Neural cell (in vitro differentiated cells): ENCODE data around the gene PDK2. TPM values are rescaled to one million over a fixed set of nuclear protein-coding genes. Genes with fewer than 3 reads are reported as not detected.

Experiments used
- H2AFZ ChIP-seq: fragments of 200-600, 300-800 bp; sonication (generic), shearing (Covaris generic); 2 replicates; pipeline ENCODE4 v1.6.0; 2014; ENCODE audit warnings: low read depth, mild to moderate bottlenecking, antibody characterized with exemption, low read length, moderate library complexity
- H3F3A ChIP-seq: fragments of 200-600 bp; shearing (Covaris generic); 2 replicates; pipeline ENCODE4 v1.6.1; 2016; ENCODE audit warnings: mild to moderate bottlenecking, moderate library complexity, mixed read lengths, antibody characterized with exemption, low read length; ENCODE audit not compliant: insufficient read depth, poor library complexity, severe bottlenecking
- H3K27ac ChIP-seq: fragments of 200-600, 300-800 bp; sonication (generic), shearing (Covaris generic); 2 replicates; pipeline ENCODE4 v1.5.1; 2014; ENCODE audit warnings: mild to moderate bottlenecking, low read length, moderate library complexity
- H3K27me3 ChIP-seq: fragments of 300-800, 200-600 bp; sonication (generic), shearing (Covaris generic); 2 replicates; pipeline ENCODE4 v1.6.0; 2014; ENCODE audit warnings: mild to moderate bottlenecking, low read depth, low read length, moderate library complexity; ENCODE audit not compliant: insufficient read depth
- H3K36me3 ChIP-seq: fragments of 300-800, 200-600 bp; sonication (generic), shearing (Covaris generic); 2 replicates; pipeline ENCODE4 v1.5.1; 2014; ENCODE audit warnings: mild to moderate bottlenecking, antibody characterized with exemption, low read length, moderate library complexity; ENCODE audit not compliant: insufficient read depth
- H3K4me2 ChIP-seq: fragments of 300-800, 200-600 bp; sonication (generic), shearing (Covaris generic); 2 replicates; pipeline ENCODE4 v1.6.0; 2014; ENCODE audit warnings: mild to moderate bottlenecking, low read length
- H3K4me3 ChIP-seq: fragments of 300-800, 200-600 bp; sonication (generic), shearing (Covaris generic); 2 replicates; pipeline ENCODE4 v1.5.1; 2014; ENCODE audit warnings: mild to moderate bottlenecking, low read length, moderate library complexity
- H3K79me2 ChIP-seq: fragments of 200-600 bp; shearing (Covaris generic); replicated peaks from 2 replicates; pipeline ENCODE4 v1.6.0; 2014; ENCODE audit warnings: mild to moderate bottlenecking, low read length, moderate library complexity; ENCODE audit not compliant: insufficient read depth
- H3K9ac ChIP-seq: fragments of 300-800, 200-600 bp; sonication (generic), shearing (Covaris generic); 2 replicates; pipeline ENCODE4 v1.6.1; 2016; ENCODE audit warnings: mild to moderate bottlenecking, low read length, mixed read lengths
- H3K9me2 ChIP-seq: fragments of 200-600 bp; shearing (Covaris generic); 2 replicates; pipeline ENCODE4 v1.6.1; 2016; ENCODE audit warnings: mild to moderate bottlenecking, low read length, mixed read lengths; ENCODE audit not compliant: insufficient read depth
- H3K9me3 ChIP-seq: fragments of 200-600, 300-800 bp; sonication (generic), shearing (Covaris generic); 2 replicates; pipeline ENCODE4 v1.6.1; 2016; ENCODE audit warnings: mild to moderate bottlenecking, mixed run types, low read length, moderate library complexity, mixed read lengths
- H4K20me1 ChIP-seq: fragments of 200-600 bp; shearing (Covaris generic); 2 replicates; pipeline ENCODE4 v1.6.1; 2016; ENCODE audit warnings: mild to moderate bottlenecking, mixed run types; ENCODE audit not compliant: insufficient read depth
- EP300 ChIP-seq: fragments of 450-650 bp; conservative IDR thresholded peaks from 2 replicates; pipeline ENCODE4 v1.6.1; 2014; ENCODE audit warnings: antibody characterized with exemption, mild to moderate bottlenecking, moderate library complexity; ENCODE audit not compliant: poor library complexity, severe bottlenecking
- EZH2 ChIP-seq: fragments of 200-600, 300-800 bp; shearing (Covaris generic), sonication (generic); IDR thresholded peaks from 2 replicates; pipeline ENCODE4 v1.6.1; 2014; ENCODE audit warnings: antibody characterized with exemption, low read length, borderline replicate concordance, mild to moderate bottlenecking; ENCODE audit not compliant: insufficient read depth, poor library complexity, severe bottlenecking
- MXI1 ChIP-seq: fragments of 450-650 bp; conservative IDR thresholded peaks from 2 replicates; pipeline ENCODE4 v1.6.1; 2014; ENCODE audit warnings: antibody characterized with exemption, mild to moderate bottlenecking; ENCODE audit not compliant: poor library complexity, severe bottlenecking
- POLR2AphosphoS5 ChIP-seq: IDR thresholded peaks from 2 replicates; pipeline ENCODE4 v1.6.1; 2012
- RAD21 ChIP-seq: fragments of 450-650 bp; conservative IDR thresholded peaks from 2 replicates; pipeline ENCODE4 v1.6.1; 2014; ENCODE audit warnings: antibody characterized with exemption, mild to moderate bottlenecking, moderate library complexity
- SMC3 ChIP-seq: fragments of 450-650 bp; conservative IDR thresholded peaks from 2 replicates; pipeline ENCODE4 v1.6.1; 2014; ENCODE audit warnings: antibody characterized with exemption, mild to moderate bottlenecking, moderate library complexity; ENCODE audit not compliant: poor library complexity
- TAF1 ChIP-seq: IDR thresholded peaks from 2 replicates; pipeline ENCODE4 v1.6.1; 2012; ENCODE audit warnings: low read depth
- polyA plus RNA-seq: library from polyadenylated mRNA; depleted of rRNA; stranded (reverse); fragments of >200 nt; gene quantifications from 2 replicates; pipeline ENCODE4 v1.2.3, GENCODE V29; 2014
- TF ChIP-seq, protein P1 (sequence below): IDR thresholded peaks from 2 replicates; pipeline ENCODE4 v1.6.1; 2012; ENCODE audit warnings: borderline replicate concordance
- TF ChIP-seq, protein P2 (sequence below): fragments of 450-650 bp; IDR thresholded peaks from 2 replicates; pipeline ENCODE4 v1.5.1; 2014; ENCODE audit warnings: antibody characterized with exemption, mild to moderate bottlenecking, moderate library complexity; ENCODE audit not compliant: poor library complexity, severe bottlenecking

Gene PDK2
- polyA plus RNA-seq, 1 donor from 2014 or later: 36.2 TPM

DNA sequence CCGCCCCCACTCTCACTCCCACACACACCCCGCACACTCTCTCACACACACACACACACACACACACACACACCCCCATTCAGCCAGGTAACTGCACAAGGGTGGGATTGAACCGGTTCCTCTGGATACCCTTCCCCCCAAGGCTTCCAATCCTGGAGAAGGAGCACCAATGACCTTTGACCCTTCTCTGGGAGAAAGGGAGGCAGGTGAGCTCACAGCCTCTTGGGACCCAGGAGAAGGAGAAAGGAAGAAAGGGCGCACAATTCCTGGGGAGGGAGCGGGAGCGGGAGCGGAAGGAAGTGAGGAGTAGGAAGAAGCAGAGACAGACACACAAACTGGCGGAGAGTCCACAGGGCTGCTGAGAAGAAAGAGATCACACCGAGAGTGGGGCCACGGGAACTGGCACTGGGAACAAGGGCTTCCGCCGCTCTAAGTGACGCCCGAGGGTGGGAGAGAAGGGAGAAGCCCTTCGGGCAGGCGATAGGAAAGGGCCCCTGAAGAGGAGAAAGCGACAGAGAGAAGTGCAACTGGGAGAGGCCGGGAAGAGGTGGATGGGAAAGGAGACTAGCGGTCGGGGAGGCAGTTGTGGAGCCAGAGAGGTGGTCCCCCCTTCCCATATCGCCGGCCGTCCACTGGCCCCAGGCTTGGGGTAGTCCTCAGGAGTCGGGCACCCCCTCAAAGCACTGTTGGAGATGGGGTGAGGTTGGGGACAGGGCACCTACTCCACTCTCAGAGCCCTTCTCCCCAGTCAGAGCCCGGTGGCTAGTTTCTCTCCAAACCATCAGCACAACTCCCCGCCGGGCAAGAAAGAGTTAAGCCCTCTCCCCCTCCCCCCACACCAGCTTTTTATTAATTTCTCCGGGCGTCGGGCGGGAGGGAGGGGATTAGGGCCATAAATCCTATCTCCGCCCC, 33.5 kb downstream of the PDK2 start:
- peak overlapping the region; percentile 71 for H3K4me2 ChIP-seq
- no peaks in the 10 kb centered on the region for H4K20me1 ChIP-seq
- H3K4me3 ChIP-seq: peak overlapping the region; percentile 94
- peak overlapping the region; percentile 58 for H2AFZ ChIP-seq
- no peaks in the 10 kb centered on the region for H3K9me3 ChIP-seq
- H3F3A ChIP-seq: no peaks in the 10 kb centered on the region
- no peaks in the 10 kb centered on the region for H3K36me3 ChIP-seq
- no peaks in the 10 kb centered on the region for H3K27me3 ChIP-seq
- peak overlapping the region; percentile 95 for H3K27ac ChIP-seq
- TF ChIP-seq MXI1 (no peak), TAF1 (peak; percentile 30), POLR2AphosphoS5 (peak; percentile 59)
- TF ChIP-seq, protein P1, sequence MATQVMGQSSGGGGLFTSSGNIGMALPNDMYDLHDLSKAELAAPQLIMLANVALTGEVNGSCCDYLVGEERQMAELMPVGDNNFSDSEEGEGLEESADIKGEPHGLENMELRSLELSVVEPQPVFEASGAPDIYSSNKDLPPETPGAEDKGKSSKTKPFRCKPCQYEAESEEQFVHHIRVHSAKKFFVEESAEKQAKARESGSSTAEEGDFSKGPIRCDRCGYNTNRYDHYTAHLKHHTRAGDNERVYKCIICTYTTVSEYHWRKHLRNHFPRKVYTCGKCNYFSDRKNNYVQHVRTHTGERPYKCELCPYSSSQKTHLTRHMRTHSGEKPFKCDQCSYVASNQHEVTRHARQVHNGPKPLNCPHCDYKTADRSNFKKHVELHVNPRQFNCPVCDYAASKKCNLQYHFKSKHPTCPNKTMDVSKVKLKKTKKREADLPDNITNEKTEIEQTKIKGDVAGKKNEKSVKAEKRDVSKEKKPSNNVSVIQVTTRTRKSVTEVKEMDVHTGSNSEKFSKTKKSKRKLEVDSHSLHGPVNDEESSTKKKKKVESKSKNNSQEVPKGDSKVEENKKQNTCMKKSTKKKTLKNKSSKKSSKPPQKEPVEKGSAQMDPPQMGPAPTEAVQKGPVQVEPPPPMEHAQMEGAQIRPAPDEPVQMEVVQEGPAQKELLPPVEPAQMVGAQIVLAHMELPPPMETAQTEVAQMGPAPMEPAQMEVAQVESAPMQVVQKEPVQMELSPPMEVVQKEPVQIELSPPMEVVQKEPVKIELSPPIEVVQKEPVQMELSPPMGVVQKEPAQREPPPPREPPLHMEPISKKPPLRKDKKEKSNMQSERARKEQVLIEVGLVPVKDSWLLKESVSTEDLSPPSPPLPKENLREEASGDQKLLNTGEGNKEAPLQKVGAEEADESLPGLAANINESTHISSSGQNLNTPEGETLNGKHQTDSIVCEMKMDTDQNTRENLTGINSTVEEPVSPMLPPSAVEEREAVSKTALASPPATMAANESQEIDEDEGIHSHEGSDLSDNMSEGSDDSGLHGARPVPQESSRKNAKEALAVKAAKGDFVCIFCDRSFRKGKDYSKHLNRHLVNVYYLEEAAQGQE: peak; percentile 70
- H3K79me2 ChIP-seq: peaks cover 17% of the 10 kb centered on the region
- H3K9me2 ChIP-seq: no peaks in the 10 kb centered on the region
- H3K9ac ChIP-seq: peak overlapping the region; percentile 99

DNA sequence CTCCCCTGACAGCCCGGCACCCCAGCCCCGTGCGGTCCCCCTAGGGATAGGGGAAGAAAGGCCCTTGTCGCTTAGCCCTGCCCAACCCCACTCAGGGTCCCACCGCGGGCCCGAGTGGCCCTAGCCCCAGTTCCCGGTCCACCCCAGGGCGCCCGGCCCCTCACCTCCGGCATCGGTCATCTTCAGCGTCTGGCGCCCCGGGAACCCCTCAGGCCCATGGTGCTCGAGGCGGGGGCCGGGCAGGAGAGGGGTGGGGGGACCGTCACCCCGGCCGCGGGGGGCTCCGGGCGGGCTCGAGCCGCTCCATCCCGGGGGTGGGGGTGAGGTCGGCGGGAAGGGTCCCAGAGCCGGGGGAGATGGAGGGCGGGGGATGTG, 34.2 kb downstream of the PDK2 start:
- Histone ChIP-seq H4K20me1 (no peaks in the 10 kb centered on the region), H3K9ac (peak overlapping the region; percentile 99), H3K9me3 (no peaks in the 10 kb centered on the region), H3K4me3 (peak overlapping the region; percentile 94), H3K4me2 (no peak overlapping the region), H2AFZ (peak overlapping the region; percentile 14), H3K9me2 (no peaks in the 10 kb centered on the region), H3K79me2 (peaks cover 17% of the 10 kb centered on the region), H3K27ac (peak overlapping the region; percentile 95), H3K36me3 (no peaks in the 10 kb centered on the region), H3K27me3 (no peaks in the 10 kb centered on the region), H3F3A (no peaks in the 10 kb centered on the region)
- TF ChIP-seq TAF1 (no peak), EZH2 (no peak), RAD21 (no peak), MXI1 (no peak), SMC3 (no peak), EP300 (no peak), POLR2AphosphoS5 (no peak)
- TF ChIP-seq, protein P1: no peak
- TF ChIP-seq, protein P2, sequence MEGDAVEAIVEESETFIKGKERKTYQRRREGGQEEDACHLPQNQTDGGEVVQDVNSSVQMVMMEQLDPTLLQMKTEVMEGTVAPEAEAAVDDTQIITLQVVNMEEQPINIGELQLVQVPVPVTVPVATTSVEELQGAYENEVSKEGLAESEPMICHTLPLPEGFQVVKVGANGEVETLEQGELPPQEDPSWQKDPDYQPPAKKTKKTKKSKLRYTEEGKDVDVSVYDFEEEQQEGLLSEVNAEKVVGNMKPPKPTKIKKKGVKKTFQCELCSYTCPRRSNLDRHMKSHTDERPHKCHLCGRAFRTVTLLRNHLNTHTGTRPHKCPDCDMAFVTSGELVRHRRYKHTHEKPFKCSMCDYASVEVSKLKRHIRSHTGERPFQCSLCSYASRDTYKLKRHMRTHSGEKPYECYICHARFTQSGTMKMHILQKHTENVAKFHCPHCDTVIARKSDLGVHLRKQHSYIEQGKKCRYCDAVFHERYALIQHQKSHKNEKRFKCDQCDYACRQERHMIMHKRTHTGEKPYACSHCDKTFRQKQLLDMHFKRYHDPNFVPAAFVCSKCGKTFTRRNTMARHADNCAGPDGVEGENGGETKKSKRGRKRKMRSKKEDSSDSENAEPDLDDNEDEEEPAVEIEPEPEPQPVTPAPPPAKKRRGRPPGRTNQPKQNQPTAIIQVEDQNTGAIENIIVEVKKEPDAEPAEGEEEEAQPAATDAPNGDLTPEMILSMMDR: no peak
